RKO (cell line): ENCODE results near the gene RNF43.
"Not testable (repeated sequence)": the region's sequence is repeated elsewhere in the genome, so short reads cannot be mapped to it uniquely, and the experiment has no call there.

Experiments
- DNase-seq: peaks from one replicate; pipeline ENCODE4 v3.0.0-alpha.2; 2016; ENCODE audit warnings: low spot score

Gene RNF43

GRCh38 chr17:58409432-58409831 is 7.9 kb downstream of the RNF43 start:
- DNase-seq: no peak

GRCh38 chr17:58403311-58403710 is 14.0 kb downstream of the RNF43 start:
- no peak for DNase-seq

- DNase-seq: no peak
Measured at GRCh38 chr17:58402679-58403078, 14.7 kb downstream of the RNF43 start.

- DNase-seq: no peak
Measured at GRCh38 chr17:58402047-58402446, 15.3 kb downstream of the RNF43 start.

GRCh38 chr17:58401287-58401686 is 16.0 kb downstream of the RNF43 start:
- no peak for DNase-seq

GRCh38 chr17:58400826-58401225 is 16.5 kb downstream of the RNF43 start:
- no peak for DNase-seq

GRCh38 chr17:58399974-58400373 is 17.4 kb downstream of the RNF43 start:
- no peak for DNase-seq

GRCh38 chr17:58398574-58399266 is 18.6 kb downstream of the RNF43 start:
- DNase-seq: no peak

GRCh38 chr17:58397421-58397820 is 19.9 kb downstream of the RNF43 start:
- DNase-seq: not testable (repeated sequence)

- no peak for DNase-seq
Measured at GRCh38 chr17:58396173-58396572, 21.2 kb downstream of the RNF43 start.

- no peak for DNase-seq
Measured at GRCh38 chr17:58394534-58395223, 22.7 kb downstream of the RNF43 start.

GRCh38 chr17:58391302-58391984 is 25.9 kb downstream of the RNF43 start:
- DNase-seq: no peak

- DNase-seq: no peak
Measured at GRCh38 chr17:58390884-58391283, 26.4 kb downstream of the RNF43 start.

- DNase-seq: no peak
Measured at GRCh38 chr17:58388302-58389190, 28.8 kb downstream of the RNF43 start.

GRCh38 chr17:58387834-58388233 is 29.5 kb downstream of the RNF43 start:
- DNase-seq: no peak

- no peak for DNase-seq
Measured at GRCh38 chr17:58386708-58387107, 30.6 kb downstream of the RNF43 start.

GRCh38 chr17:58385359-58385899 is 31.9 kb downstream of the RNF43 start:
- DNase-seq: no peak

- DNase-seq: no peak
Measured at GRCh38 chr17:58384897-58385296, 32.4 kb downstream of the RNF43 start.

GRCh38 chr17:58383892-58384462 is 33.4 kb downstream of the RNF43 start:
- DNase-seq: no peak

GRCh38 chr17:58382872-58383242 is 34.5 kb downstream of the RNF43 start:
- no peak for DNase-seq

- no peak for DNase-seq
Measured at GRCh38 chr17:58382108-58382871, 35.0 kb downstream of the RNF43 start.
